Activated T-helper 9 cell treated with anti-CD3 and anti-CD28 coated beads, Interleukin-2, amount 50 U/mL, for 16 hours (primary cell): ENCODE data around the gene HS3ST3A1.
"Not testable (repeated sequence)": the region's sequence is repeated elsewhere in the genome, so short reads cannot be mapped to it uniquely, and the experiment has no call there.

Experiments used
- DNase-seq: peaks from one replicate; pipeline ENCODE4 v3.0.0-alpha.2; 2020; ENCODE audit warnings: low read depth

Gene HS3ST3A1

GRCh38 chr17:13575922-13576419, 25.8 kb downstream of the HS3ST3A1 start:
- no peak for DNase-seq

DNA sequence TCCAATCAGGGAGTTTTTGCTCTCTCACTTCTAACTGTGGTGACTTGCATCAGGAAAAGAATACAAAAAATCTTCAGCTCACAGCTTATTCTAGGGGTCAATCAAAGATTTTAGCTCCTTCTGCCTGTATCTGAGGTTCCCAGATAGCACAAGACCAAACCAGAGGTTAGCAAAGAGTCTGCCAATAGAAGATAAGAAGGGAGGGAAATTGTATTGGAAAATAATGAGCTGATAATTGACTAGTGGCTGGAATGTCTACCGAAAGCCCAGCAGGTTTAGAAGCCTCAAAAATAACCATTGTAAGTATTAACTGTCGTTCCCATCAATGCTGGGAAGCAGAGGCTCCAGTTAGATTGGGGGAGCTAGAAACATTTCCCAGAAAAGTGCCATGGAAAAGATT, 26.3 kb downstream of the HS3ST3A1 start:
- no peak for DNase-seq

- DNase-seq, result no peak
These were observed 29.1 kb downstream of the HS3ST3A1 start for GRCh38 chr17:13572581-13572980.

GRCh38 chr17:13569398-13570123, 32.2 kb downstream of the HS3ST3A1 start:
- DNase-seq, result no peak

DNA sequence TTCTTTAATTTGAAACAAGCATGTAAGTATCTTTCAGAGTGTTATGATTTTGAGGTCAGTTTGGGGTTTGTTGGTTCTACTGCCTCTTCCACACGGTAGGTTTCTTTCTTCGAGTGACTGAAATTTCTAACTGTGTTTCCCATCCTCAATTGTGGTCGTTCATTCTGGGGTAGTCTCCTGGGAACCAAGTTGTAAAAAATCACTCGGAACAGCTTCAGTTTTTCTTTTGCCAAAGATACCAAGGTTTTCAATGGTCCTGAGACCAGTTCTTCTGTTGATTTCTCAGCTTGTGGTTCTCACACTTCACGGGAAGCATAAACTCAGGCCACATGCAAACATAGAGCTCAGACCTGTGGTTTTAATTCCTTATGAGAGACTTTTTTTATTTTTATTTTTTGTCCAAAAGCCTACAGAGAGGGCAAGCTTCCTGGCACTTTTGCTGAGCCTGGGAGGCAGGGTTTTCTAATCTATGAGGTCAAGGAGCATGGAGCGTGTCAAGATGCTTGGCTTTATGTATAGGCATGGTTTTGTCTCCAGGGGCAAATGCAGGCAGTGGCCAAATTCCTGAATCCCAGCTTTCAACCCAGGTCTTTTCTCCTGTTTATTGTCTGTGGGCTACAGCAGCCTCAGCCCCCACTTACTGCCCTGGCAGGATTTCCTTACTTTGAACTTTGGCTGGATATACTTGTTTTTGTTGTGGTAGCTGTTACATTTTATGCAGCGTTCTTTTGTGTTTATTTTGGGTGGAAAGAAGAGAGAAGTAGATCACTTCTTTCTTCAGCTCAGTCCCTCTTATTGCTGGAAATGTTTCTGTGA, 32.9 kb downstream of the HS3ST3A1 start:
- no peak for DNase-seq

DNA sequence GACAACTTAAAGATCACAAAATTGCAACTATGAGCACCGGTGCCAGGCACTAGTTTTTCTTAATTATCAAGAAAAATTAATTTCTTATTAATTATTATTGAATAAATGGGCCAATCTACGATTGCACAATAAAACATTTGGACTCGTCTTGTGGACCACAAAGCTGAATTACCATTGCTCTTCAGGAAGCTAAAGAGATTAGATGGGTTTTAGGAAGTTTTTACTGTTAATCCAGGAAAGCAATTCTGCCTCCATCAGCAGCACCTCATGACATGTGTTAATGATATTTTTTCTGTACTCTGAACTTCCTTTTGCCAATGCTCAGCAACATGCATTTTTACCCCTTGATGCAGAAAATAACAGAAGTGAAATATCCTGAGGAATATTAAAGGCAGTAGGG, 37.9 kb downstream of the HS3ST3A1 start:
- no peak for DNase-seq

DNA sequence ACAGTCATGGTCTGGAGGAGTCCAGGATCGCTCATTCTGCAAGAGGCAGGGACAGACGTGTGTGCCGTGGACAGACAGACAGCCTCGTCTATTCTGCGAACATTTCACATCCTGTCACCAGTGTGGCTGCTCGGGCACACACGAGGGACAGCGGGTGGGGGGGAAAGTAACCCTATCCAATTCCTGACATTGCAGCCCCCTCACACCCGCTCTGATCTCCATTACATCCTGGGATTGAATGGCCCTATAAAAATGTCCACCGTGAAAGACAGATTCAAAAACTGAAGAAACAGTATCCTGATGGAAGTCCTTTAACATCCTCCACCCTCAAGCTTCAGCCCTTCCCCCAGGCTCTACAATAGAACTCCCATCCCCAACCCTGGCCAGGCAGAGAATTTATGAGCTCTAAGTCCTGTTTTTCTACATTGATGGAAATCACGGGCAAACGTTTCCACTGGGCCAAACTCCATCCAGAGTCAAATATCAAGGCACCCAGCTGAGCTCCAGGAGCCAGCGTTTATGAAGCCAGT, 39.4 kb downstream of the HS3ST3A1 start:
- no peak for DNase-seq

GRCh38 chr17:13561606-13562270, 40.0 kb downstream of the HS3ST3A1 start:
- DNase-seq, result no peak

DNA sequence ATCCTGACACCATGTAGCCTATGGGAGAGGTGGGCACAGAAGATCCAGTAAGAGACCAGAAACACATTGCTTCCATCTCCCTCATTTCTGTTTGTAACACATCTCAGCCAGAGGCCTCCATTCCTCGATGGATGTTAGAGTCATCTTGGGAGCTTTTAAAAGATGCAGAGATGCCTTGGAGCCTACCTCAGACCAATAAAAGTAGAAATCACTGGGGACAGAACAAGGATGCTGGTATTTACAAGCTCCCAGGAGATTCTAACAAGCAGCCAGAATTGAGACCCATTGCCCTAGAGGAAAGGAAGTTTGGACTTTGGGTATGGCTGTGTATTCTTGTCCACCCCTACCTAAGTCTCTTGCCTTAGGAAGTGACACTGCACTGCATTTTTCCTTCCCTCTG, 40.8 kb downstream of the HS3ST3A1 start:
- no peak for DNase-seq

GRCh38 chr17:13558588-13558987, 43.1 kb downstream of the HS3ST3A1 start:
- DNase-seq, result no peak

GRCh38 chr17:13557077-13557476, 44.7 kb downstream of the HS3ST3A1 start:
- DNase-seq, result no peak

GRCh38 chr17:13554231-13554630, 47.5 kb downstream of the HS3ST3A1 start:
- no peak for DNase-seq

DNA sequence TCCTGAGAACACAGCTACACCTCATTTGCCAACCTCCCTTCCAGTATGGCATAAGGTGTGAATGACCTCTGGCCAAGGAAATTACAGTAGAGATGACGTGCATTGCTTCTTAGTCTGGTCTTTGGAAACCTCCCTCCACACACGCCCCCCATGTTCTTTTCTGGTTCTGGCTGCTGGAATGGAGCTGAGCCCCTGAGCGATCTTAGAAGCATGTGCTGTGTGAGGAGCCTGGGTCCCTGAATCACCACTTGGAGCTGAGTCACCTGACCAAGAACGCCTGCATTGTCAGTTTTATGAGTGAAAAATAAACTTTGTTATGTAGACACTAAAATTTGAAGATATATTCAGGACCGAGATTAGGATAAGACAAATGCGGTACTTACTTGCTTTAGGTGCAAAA, 51.4 kb downstream of the HS3ST3A1 start:
- no peak for DNase-seq

DNA sequence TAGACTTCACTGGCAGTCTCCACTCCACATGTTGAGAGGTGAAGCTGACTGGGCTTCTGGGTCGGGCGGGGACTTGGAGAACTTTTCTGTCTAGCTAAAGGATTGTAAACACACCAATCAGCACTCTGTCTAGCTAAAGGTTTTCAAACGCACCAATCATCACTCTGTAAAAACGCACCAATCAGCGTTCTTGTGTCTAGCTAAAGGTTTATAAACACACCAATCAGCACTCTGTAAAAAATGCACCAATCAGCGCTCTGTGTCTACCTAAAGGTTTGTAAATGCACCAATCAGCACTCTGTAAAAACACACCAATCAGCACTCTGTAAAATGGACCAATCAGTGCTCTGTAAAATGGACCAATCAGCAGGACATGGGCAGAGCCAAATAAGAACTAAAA, 53.2 kb downstream of the HS3ST3A1 start:
- DNase-seq, result not testable (repeated sequence)

DNA sequence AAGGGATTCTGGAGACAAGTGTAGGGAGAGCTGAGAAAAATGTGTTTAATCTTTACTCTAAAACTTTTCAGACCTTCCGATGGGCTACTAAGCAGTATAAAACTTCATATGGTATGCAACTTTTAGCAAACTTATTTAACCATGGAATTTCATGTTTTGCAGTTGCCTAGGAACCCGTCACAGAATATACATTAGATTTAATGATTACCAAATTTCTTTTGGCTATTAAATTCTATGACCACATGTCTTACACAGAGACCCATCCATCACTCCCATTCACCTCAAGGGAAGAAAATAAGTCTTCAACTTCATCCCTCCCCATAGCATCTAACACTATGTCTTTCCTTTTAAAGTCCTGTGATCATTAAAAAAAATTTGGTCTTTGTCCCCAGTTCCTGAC, 54.9 kb downstream of the HS3ST3A1 start:
- DNase-seq, result no peak

DNA sequence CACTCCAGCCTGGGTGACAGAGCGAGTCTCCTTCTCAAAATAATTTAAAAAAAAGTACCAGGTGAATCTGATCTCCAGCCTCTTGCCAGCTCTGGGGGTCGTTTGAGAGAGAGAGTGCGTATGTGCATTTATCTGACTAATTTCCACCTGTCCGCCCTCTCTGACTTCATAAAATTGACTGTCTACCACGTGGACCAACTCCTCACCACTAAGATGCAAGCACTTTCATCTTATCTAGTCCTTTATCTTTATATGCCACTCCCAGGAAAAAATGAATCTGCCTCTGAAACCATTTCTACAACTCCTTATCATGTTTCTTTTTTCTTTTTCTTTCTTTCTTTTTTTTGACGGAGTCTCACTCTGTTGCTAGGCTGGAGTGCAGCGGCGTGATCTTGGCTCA, 55.8 kb downstream of the HS3ST3A1 start:
- DNase-seq, result no peak

GRCh38 chr17:13544765-13545164, 57.0 kb downstream of the HS3ST3A1 start:
- DNase-seq, result no peak

DNA sequence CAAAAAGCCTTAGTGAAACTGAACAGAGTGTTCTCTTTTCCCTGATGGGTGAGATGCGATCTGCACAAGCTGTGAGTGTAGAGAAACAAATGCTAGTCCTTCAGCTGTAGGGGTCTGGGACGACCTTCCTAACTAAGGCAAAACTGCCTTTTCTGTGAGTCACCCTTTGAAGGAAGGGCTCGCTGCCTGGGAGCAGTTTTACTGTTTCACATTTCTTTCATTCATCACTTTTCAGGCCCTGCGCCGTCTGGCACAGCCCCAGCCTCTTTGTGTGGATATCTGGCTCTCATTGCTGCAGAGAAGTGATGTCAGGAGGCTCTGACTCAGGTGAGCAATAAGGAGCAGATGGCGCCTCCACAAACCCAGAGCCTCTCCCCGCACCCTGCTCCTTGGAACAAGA, 57.4 kb downstream of the HS3ST3A1 start:
- no peak for DNase-seq

DNA sequence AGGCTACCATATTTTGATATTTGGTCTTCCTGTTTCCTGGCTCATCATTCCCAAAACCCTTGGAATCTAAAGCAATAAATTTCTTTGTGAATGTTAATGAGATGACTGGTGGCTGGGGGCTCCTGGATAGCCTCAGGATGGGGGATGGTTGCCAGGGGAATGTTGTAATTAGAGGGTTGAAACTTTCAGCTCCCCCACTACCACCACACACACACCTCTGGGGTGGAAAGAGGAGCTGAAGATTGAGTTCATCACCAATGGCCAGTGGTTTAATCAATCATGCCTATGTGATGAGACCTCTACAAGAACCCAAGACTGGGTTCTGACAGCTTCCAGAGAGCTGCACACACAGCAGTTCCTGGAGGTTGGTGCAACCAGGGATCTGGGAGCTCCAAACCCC, 59.1 kb downstream of the HS3ST3A1 start:
- DNase-seq, result no peak

GRCh38 chr17:13541032-13541480, 60.7 kb downstream of the HS3ST3A1 start:
- DNase-seq, result no peak

GRCh38 chr17:13540546-13540945, 61.2 kb downstream of the HS3ST3A1 start:
- no peak for DNase-seq

- no peak for DNase-seq
These were observed 62.3 kb downstream of the HS3ST3A1 start for GRCh38 chr17:13539421-13539820.
